Choroid plexus epithelial cell (primary cell): Measurements from ENCODE around the gene IGF2BP2.
"Not testable (repeated sequence)": the region's sequence is repeated elsewhere in the genome, so short reads cannot be mapped to it uniquely, and the experiment has no call there.

ENCODE experiments used
- DNase-seq: peaks from one replicate; pipeline ENCODE4 v3.0.0-alpha.2; 2010; ENCODE audit warnings: low read depth
- H3K4me3 ChIP-seq: 2 replicates; pipeline ENCODE4 v1.5.1; 2011; ENCODE audit warnings: low read depth, mild to moderate bottlenecking, control low read depth, low read length, moderate library complexity
- TF ChIP-seq, protein P1 (sequence below): conservative IDR thresholded peaks from 2 replicates; pipeline ENCODE4 v1.5.1; 2011; ENCODE audit warnings: low read depth, mild to moderate bottlenecking, control low read depth, inconsistent platforms, low read length, moderate library complexity

IGF2BP2 gene

DNA sequence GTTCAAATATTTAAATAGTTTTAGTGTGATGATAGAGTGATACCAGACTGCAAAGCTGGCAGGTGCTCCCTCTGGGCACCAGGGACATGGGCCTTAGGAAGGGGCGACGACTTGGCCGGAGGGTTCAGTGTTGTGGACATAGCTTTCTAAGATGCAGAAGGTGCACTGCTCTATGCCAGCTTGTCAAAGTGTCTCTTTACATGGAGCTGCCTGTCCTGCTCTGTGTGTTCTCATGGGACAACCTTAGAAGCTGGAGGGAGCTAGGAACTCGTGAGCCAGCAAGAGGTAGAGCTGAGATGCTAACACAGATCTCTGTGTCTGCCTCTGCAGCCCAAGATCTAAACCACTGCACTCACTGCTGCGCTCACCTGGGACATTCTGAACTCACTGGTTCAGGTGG is 160.9 kb downstream of the IGF2BP2 start:
- no peak overlapping the region for H3K4me3 ChIP-seq
- TF ChIP-seq, protein P1, sequence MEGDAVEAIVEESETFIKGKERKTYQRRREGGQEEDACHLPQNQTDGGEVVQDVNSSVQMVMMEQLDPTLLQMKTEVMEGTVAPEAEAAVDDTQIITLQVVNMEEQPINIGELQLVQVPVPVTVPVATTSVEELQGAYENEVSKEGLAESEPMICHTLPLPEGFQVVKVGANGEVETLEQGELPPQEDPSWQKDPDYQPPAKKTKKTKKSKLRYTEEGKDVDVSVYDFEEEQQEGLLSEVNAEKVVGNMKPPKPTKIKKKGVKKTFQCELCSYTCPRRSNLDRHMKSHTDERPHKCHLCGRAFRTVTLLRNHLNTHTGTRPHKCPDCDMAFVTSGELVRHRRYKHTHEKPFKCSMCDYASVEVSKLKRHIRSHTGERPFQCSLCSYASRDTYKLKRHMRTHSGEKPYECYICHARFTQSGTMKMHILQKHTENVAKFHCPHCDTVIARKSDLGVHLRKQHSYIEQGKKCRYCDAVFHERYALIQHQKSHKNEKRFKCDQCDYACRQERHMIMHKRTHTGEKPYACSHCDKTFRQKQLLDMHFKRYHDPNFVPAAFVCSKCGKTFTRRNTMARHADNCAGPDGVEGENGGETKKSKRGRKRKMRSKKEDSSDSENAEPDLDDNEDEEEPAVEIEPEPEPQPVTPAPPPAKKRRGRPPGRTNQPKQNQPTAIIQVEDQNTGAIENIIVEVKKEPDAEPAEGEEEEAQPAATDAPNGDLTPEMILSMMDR, result no peak
- DNase-seq, result no peak

DNA sequence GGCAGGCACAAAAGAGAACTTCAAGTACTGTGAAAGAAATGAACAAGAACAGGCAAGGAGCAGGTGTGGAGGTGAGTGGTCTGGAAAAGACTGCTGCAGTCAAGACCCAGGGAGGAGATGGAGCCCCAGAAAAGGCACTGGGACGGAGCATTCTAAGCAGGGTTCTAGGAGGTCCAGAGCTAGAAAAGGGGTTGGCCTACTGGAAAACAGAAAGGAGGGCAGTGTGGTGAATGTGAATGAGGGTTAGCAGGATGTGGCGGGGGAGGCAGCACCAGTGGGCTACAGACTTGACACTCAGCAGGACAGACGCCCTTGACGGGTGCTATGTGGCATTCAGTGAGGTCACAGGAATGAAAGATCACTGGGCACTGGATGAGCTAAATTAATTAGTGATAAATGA is 163.1 kb downstream of the IGF2BP2 start:
- TF ChIP-seq, protein P1, result no peak
- H3K4me3 ChIP-seq, result no peak overlapping the region
- no peak for DNase-seq

DNA sequence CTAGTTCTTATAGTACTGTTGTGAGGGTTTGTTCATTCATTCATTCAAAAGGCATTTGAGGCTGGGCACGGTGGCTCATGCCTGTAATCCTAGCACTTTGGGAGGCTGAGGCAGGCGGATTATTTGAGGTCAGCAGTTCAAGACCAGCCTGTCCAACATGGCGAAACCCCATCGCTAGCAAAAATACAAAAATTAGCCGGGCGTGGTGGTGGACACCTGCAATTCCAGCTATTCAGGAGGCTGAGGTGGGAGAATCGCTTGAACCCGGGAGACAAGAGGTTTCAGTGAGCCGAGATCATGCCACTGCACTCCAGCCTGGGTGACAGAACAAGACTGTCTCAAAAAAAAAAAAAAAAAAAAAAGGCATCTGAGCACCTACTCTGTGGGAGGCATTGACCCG is 163.5 kb downstream of the IGF2BP2 start:
- not testable (repeated sequence) for H3K4me3 ChIP-seq, DNase-seq

DNA sequence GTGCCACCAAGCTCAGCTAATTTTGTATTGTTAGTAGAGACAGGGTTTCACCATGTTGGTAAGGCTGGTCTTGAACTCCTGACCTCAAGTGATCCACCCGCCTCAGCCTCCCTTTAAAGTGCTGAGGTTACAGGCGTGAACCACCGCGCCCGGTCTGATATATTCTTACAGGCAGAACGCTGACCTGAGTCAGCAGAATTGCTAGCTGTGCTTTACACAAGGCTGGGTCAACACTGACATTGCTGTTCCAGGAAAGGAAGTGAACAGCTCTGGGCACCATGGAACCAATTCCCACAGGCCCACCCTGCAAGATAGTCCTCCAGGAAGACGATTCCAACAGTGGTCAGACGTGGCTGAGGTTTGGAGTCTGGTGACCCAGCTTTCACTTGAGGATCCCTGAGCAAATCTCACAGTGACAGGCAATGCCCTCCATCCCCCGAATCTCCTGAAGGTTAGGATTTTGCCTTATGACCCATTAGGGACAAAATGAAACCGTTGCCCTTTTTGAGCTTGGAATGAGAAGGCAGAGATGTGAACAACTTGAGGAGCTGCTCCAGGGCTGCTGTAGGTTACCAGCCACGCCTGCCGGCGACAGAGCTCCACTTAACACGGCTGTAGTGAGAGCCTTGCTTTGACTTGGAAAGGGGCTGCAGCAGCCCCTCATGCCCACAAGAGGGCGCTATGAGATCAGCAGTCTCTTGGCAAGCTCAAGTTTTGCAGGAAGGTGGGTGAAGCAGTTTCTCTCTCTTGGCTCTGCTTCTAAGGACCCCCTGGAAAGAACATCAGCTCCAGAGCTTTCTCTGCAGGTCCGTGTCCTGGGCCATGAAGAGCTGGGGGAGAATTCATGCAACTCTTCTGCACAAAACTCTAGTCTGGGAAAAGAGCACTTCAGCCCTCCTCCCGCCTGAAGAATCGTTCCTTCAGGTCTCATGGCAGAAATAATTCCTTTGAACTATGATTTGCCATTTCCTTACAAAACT is 164.6 kb downstream of the IGF2BP2 start:
- TF ChIP-seq, protein P1, result peak; percentile 99
- DNase-seq, result peak; percentile 95
- no peak overlapping the region for H3K4me3 ChIP-seq

DNA sequence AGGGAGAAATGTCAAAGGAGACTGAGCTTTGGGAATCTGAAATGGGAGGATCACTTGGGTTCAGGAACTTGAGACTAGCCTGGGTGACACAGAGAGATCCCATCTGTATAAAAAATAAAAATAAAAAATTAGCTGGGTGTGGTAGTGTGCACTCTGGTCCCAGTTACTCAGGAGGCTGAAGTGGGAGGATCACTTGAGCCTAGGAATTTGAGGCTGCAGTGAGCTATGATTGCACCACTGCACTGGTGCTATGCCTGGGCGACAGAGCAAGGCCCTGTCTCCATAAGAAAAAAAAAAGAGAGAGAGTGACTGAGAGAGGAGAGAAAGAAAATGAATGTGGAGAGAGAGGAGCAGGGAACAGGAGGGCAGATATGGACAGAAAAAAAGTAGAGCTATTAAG is 165.9 kb downstream of the IGF2BP2 start:
- no peak overlapping the region for H3K4me3 ChIP-seq
- peak; percentile 42 for DNase-seq
- TF ChIP-seq, protein P1, result no peak

DNA sequence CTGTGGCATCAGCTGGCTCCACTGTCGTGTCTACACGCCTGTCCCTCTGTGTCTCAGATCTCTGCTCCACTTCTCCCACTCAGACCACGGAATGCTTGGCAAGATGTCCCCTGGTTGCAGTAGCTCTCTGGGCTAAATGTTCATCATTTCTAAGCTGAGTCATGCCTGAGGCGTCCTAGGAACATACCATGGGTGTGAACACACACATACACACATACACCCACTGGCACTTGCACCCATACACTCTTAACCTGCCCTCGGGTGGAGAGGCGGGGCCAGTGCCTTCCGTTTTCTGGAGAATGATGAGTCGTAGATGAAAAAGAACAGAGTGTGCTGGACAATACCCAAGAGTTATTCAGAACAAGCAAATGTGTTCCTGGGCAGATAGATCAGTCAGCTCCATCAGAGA is 166.3 kb downstream of the IGF2BP2 start:
- TF ChIP-seq, protein P1, result no peak
- DNase-seq, result peak; percentile 99
- no peak overlapping the region for H3K4me3 ChIP-seq

DNA sequence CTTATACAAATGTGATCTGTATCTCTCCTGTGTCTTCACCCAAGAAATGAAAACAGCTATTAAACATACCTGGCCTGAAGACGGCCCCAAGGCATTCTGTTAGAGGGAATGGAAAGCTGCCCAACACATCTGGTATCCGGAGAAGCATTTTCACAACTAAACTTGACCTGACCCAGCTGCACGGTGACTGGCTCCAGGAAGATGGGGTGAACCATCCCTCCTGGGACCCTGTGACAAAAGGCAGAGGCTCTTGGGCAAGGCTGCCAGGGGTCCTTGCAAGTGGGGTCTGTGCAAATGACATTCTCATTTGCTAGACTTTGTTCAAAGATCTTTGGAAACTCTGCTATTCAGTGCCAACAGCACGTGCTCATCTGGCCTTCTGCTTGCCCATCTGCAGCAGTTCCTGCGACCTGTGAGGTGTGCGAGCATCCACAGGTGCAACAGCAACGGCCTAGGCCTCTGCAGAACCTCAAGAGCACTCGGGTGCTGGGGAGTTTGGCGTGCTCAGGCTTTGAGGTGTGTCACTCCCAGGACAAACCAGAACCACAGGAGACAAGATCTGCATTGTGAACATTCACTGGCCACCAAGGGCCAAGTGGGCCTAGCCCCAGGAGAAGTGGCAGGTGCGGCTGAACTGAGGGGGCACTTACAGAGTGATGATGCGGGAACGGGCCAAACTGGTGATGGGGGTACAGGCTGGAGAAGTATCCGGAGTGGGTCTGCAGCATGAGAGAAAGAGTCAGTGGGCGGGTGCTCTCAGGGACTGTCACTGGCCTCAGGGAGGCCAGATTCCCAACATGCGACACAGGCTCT is 166.9 kb downstream of the IGF2BP2 start:
- no peak overlapping the region for H3K4me3 ChIP-seq
- no peak for DNase-seq
- TF ChIP-seq, protein P1, result no peak
